BJ (cell line): Measurements from ENCODE around the gene ASS1. TPM values are rescaled to one million over a fixed set of nuclear protein-coding genes. Genes with fewer than 3 reads are reported as not detected.
A peak's percentile ranks its signal among the peaks of the same experiment; 100 is the strongest.

Experiments used
- CTCF ChIA-PET: fragments of 350-600 bp; formaldehyde crosslinking; extraction: SDS; loops from one replicate; lab custom pipeline; 2021; ENCODE audit warnings: antibody characterized with exemption, inconsistent platforms; lab: Yijun Ruan, JAX
- POLR2A ChIA-PET: fragments of 300-600 bp; sonication (Branson Sonifier 250); formaldehyde crosslinking; extraction: SDS; loops from one replicate; lab custom pipeline; 2021; ENCODE audit warnings: antibody characterized with exemption; lab: Charles Lee
- DNase-seq: peaks from one replicate; pipeline ENCODE4 v3.0.0-alpha.2; 2011; ENCODE audit warnings: low read depth
- H3K27me3 ChIP-seq: 2 replicates; pipeline ENCODE4 v1.6.0; 2011; ENCODE audit warnings: low read length; ENCODE audit not compliant: control insufficient read depth, insufficient read depth
- H3K36me3 ChIP-seq: 2 replicates; pipeline ENCODE4 v1.5.1; 2011; ENCODE audit warnings: low read length; ENCODE audit not compliant: control insufficient read depth, insufficient read depth
- H3K4me3 ChIP-seq: 2 replicates; pipeline ENCODE4 v1.5.1; 2011; ENCODE audit warnings: low read depth, mild to moderate bottlenecking, control low read depth, low read length
- polyA plus RNA-seq: library from polyadenylated mRNA; depleted of rRNA; stranded (reverse); fragments of >200 nt; gene quantifications from 2 replicates; pipeline ENCODE4 v1.2.3, GENCODE V29; 2011
- TF ChIP-seq, protein P1 (sequence below): IDR thresholded peaks from 2 replicates; pipeline ENCODE4 v1.5.1; 2011; ENCODE audit warnings: low read depth, mild to moderate bottlenecking, control low read depth, inconsistent platforms, low read length, moderate library complexity; ENCODE audit not compliant: insufficient read depth

The ASS1 gene
- polyA plus RNA-seq, 1 experiment: 1,223 TPM

DNA sequence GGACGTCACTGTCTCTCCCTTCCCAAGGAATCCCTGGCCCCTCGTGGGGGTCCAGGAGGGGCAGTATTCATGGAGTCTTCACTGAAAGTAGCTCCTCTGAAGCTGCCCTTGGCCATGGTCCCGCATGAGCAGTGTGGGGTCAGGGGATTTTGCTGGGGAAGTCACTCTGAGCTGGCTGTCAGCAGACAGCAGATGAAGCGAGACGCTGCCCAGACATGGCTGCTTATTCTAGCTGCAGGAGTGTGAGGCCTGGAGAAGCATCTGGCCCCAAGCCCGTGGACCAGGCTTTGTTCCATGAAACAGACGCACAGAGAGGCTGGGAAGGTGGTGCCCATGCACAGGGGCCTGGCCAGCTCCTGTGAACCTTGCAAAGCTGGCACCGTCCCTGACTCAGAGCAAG is 21.5 kb upstream of the ASS1 start:
- DNase-seq: no peak
- TF ChIP-seq, protein P1, sequence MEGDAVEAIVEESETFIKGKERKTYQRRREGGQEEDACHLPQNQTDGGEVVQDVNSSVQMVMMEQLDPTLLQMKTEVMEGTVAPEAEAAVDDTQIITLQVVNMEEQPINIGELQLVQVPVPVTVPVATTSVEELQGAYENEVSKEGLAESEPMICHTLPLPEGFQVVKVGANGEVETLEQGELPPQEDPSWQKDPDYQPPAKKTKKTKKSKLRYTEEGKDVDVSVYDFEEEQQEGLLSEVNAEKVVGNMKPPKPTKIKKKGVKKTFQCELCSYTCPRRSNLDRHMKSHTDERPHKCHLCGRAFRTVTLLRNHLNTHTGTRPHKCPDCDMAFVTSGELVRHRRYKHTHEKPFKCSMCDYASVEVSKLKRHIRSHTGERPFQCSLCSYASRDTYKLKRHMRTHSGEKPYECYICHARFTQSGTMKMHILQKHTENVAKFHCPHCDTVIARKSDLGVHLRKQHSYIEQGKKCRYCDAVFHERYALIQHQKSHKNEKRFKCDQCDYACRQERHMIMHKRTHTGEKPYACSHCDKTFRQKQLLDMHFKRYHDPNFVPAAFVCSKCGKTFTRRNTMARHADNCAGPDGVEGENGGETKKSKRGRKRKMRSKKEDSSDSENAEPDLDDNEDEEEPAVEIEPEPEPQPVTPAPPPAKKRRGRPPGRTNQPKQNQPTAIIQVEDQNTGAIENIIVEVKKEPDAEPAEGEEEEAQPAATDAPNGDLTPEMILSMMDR: no peak
- ChIA-PET CTCF (no interaction called here), POLR2A (no interaction called here)
- H3K36me3 ChIP-seq: no peaks in the 10 kb centered on the region
- no peak overlapping the region for H3K4me3 ChIP-seq
- H3K27me3 ChIP-seq: peaks cover 4% of the 10 kb centered on the region

DNA sequence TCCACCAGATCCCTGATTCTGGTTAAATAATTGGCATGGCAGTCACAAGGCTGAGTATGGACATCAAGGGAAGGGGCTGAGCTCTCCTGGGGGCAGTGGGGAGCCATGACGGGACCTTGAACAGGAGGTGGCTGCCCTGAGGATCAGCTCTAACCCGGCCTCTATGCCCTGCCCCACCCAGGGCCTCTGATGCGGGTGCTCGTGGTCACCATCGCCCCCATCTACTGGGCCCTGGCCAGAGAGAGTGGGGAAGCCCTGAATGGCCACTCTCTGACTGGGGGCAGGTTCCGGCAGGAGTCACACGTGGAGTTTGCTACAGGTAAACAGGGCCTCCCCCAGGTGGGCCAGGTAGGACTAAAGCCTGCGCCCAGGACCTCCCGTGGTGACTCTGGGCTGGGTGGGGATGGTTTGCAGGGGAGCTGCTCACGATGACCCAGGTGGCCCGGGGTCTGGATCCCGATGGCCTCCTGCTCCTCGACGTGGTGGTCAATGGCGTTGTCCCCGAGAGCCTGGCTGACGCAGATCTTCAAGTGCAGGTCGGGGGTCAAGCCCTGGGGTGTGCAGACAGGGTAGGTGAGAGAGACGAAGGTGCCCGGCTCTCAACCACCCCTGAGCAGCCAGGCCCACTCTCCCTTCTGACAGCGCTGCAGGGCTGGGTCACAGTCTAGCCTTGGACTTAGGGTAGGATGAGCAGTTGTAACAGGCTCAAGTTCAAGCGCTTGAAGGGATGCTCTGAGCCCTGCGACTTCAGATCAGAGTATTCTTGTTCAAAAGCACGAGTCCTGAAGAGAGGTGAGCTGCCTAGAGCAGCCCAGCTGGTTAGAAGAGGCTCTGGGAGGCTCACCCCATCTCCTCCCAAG is 19.9 kb upstream of the ASS1 start:
- DNase-seq: no peak
- CTCF ChIA-PET: no interaction called here
- POLR2A ChIA-PET: no interaction called here
- TF ChIP-seq, protein P1: no peak
- no peak overlapping the region for H3K4me3 ChIP-seq
- no peaks in the 10 kb centered on the region for H3K36me3 ChIP-seq
- peaks cover 4% of the 10 kb centered on the region; the same call in 1 of the 2 replicates for H3K27me3 ChIP-seq

DNA sequence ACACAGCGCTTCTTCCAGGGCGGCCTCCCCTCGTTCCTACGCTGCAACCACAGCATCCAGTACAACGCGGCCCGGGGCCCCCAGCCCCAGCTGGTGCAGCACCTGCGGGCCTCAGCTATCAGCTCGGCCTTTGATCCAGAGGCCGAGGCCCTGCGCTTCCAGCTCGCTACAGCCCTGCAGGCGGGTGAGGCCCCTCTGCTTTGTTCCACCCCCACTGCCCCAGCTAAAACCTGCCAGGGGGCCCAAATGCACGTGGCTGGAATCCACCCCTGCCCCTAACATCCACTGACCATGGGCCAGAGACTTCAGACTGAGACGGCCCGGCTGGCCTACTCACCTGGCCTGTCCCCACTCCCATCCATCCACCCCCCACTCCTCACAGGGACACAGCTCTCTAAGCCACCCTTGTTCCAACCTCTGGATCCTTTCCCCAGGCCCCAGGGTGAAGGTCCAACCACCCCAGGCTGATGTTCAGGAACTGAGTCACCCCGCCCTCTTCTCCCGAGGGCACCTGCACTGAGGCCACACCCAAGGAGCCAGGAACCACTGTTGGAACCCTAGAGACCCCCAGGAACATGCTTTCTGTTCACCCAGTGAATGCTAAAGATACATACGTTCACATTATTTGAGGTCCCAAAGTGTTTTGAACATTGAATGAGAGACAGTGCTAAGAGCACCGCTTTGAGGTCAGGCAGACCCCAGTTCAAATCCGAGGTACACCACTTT is 18.9 kb upstream of the ASS1 start:
- ChIA-PET POLR2A (no interaction called here), CTCF (no interaction called here)
- DNase-seq: no peak
- Histone ChIP-seq H3K36me3 (no peaks in the 10 kb centered on the region), H3K27me3 (peaks cover 4% of the 10 kb centered on the region; the same call in 1 of the 2 replicates), H3K4me3 (no peak overlapping the region)
- TF ChIP-seq, protein P1: no peak

DNA sequence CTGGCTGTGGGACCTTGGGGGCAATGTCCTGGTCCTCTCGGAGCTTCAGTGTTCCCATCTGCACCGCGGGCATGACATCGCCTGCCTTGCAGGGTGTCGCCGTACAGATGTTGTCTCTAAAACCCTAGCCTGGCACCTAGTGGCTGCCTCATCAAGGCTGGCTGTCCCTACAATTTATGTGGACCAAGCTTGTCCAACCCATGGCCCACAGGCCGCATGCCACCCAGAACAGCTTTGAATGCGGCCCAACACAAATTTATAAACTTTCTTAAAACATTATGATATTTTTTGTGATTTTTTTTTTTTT is 18.3 kb upstream of the ASS1 start:
- ChIA-PET POLR2A (interaction anchor here (0.6 kb wide), 1 partner anchor 99 kb away, joined by 3 read pairs; no protein-coding TSS in a partner anchor), CTCF (interaction anchor here (0.8 kb wide), 1 partner anchor 15 kb away, joined by 3 read pairs; no protein-coding TSS in a partner anchor)
- no peak for DNase-seq
- no peaks in the 10 kb centered on the region for H3K36me3 ChIP-seq
- TF ChIP-seq, protein P1: no peak
- no peak overlapping the region for H3K4me3 ChIP-seq
- peaks cover 4% of the 10 kb centered on the region; the same call in 1 of the 2 replicates for H3K27me3 ChIP-seq

DNA sequence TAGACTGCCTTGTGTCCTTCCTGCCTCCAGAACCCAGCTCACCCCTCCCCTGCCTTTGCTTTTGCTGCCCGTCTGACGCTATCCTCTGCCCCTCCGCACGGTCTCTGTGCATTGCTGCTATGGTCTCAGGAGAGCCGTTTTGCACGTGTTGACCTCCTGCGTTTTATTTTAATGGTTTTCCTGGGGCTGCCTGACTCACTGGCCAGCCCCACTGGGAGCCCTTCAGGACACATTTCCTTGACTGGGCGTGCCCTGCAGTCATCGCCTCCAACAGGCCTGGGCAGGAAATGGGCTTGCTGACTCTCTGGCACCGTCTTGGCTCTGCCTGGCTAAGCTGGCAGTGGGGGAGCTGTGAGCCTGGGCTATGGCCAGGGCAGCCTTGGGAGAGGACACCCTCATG is 17.9 kb upstream of the ASS1 start:
- DNase-seq: no peak
- POLR2A ChIA-PET: interaction anchor here (0.6 kb wide), 1 partner anchor 99 kb away, joined by 3 read pairs; no protein-coding TSS in a partner anchor
- no peak overlapping the region for H3K4me3 ChIP-seq
- H3K27me3 ChIP-seq: peaks cover 4% of the 10 kb centered on the region; the same call in 1 of the 2 replicates
- no peaks in the 10 kb centered on the region for H3K36me3 ChIP-seq
- TF ChIP-seq, protein P1: peak; percentile 21; the same call in 1 of the 2 replicates
- CTCF ChIA-PET: interaction anchor here (0.8 kb wide), 1 partner anchor 16 kb away, joined by 3 read pairs; no protein-coding TSS in a partner anchor
